DOHH2 (cell line): ENCODE measurements around the gene SNX19.

ENCODE experiments used
- H3F3A ChIP-seq: fragments of 200-600 bp; sonication (generic), shearing (Covaris generic); 2 replicates; pipeline ENCODE4 v1.6.0; 2016; ENCODE audit warnings: antibody characterized with exemption, mild to moderate bottlenecking; ENCODE audit not compliant: control insufficient read depth, insufficient read depth
- H3K27ac ChIP-seq: fragments of 200-600 bp; sonication (generic); 2 replicates; pipeline ENCODE4 v1.5.1; 2014; ENCODE audit warnings: low read depth, mild to moderate bottlenecking, low read length, moderate library complexity
- H3K27me3 ChIP-seq: fragments of 200-600 bp; sonication (generic); 2 replicates; pipeline ENCODE4 v1.6.1; 2014; ENCODE audit warnings: mild to moderate bottlenecking, low read length, mixed read lengths; ENCODE audit not compliant: control insufficient read depth
- H3K36me3 ChIP-seq: fragments of 200-600 bp; sonication (generic); 2 replicates; pipeline ENCODE4 v1.6.1; 2014; ENCODE audit warnings: mild to moderate bottlenecking, low read length, moderate library complexity, mixed read lengths; ENCODE audit not compliant: control insufficient read depth
- H3K4me1 ChIP-seq: fragments of 200-600 bp; sonication (generic); 2 replicates; pipeline ENCODE4 v1.6.1; 2014; ENCODE audit warnings: mild to moderate bottlenecking, low read length, mixed read lengths; ENCODE audit not compliant: control insufficient read depth
- H3K4me2 ChIP-seq: fragments of 200-600 bp; sonication (generic); 2 replicates; pipeline ENCODE4 v1.6.0; 2014; ENCODE audit warnings: mild to moderate bottlenecking, low read length, moderate library complexity
- H3K4me3 ChIP-seq: fragments of 200-600 bp; sonication (generic); 2 replicates; pipeline ENCODE4 v1.5.1; 2014; ENCODE audit warnings: mild to moderate bottlenecking, low read length, mixed read lengths
- H3K79me2 ChIP-seq: fragments of 200-600 bp; sonication (generic); 2 replicates; pipeline ENCODE4 v1.6.1; 2014; ENCODE audit warnings: mild to moderate bottlenecking, low read length, mixed read lengths; ENCODE audit not compliant: control insufficient read depth
- H3K9me2 ChIP-seq: fragments of 200-600 bp; sonication (generic); replicated peaks from 2 replicates; pipeline ENCODE4 v1.6.1; 2014; ENCODE audit warnings: mild to moderate bottlenecking, low read length, mixed read lengths; ENCODE audit not compliant: control insufficient read depth
- H3K9me3 ChIP-seq: fragments of 200-600 bp; sonication (generic); 2 replicates; pipeline ENCODE4 v1.6.1; 2014; ENCODE audit warnings: antibody characterized with exemption, low read length, mixed read lengths; ENCODE audit not compliant: control insufficient read depth, insufficient read depth
- H4K20me1 ChIP-seq: fragments of 200-600 bp; sonication (generic); 2 replicates; pipeline ENCODE4 v1.6.0; 2014; ENCODE audit warnings: low read depth, mild to moderate bottlenecking, antibody characterized with exemption, low read length, moderate library complexity; ENCODE audit not compliant: control insufficient read depth, insufficient read depth
- EZH2phosphoT487 ChIP-seq: fragments of 200-600 bp; sonication (generic); IDR thresholded peaks from 2 replicates; pipeline ENCODE4 v1.6.1; 2017; ENCODE audit warnings: borderline replicate concordance, mild to moderate bottlenecking, antibody characterized with exemption, low read length, moderate library complexity, mixed read lengths
- TF ChIP-seq, protein P1 (sequence below): fragments of 200-600 bp; sonication (generic); IDR thresholded peaks from one replicate; pipeline ENCODE4 v1.5.1; 2014; ENCODE audit warnings: antibody characterized with exemption, mild to moderate bottlenecking, low read depth, low read length; ENCODE audit not compliant: poor library complexity, severe bottlenecking

The SNX19 gene

DNA sequence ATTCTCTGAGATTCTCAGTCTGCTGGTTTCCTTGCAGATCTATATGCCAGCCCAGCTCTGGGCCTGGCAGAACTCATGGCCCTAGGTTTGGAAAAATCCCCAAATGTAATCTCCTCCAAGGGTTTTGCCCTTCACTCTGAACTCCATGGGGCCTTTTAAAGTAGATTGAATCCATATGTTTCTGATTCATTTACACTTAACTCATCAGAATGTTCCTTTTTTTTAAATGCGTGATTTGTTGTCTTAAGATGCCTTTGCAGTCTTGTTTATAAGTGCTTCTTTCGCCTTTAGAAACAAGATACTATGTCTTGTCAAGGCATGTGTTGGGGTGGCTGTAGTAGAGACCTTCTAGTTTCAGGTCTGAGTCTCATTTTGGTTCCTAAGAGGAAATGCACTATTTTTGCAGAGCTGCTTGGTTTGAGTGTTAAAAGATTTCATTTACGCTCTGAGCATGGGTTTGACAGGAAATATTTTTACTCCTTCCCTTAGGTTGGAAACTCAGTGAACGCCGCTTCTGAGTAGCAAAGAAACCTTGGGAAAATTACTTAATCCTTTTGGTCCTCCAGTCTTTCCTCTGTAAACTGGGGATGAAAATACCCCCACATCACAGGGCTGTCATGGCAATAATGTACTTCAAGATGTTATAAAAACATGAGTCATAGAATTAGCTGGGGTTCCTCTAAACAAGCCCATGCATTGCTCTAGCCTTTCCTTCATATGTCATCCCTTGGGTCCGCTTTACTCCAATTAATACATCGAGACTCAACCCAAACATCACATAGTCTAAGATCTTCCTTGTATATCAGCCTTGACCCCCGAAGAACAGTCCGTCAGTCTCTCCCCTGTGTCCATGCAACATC lies 83.5 kb downstream of the SNX19 start:
- Histone ChIP-seq H3K36me3 (no peaks in the 10 kb centered on the region), H3K27ac (no peak overlapping the region), H3K9me2 (no peaks in the 10 kb centered on the region), H3K4me1 (no peaks in the 10 kb centered on the region), H3K4me3 (no peak overlapping the region), H4K20me1 (no peaks in the 10 kb centered on the region), H3K27me3 (peaks cover 8% of the 10 kb centered on the region; the same call in 1 of the 2 replicates), H3K4me2 (no peak overlapping the region), H3F3A (no peaks in the 10 kb centered on the region), H3K9me3 (no peaks in the 10 kb centered on the region), H3K79me2 (no peaks in the 10 kb centered on the region)
- TF ChIP-seq, protein P1, sequence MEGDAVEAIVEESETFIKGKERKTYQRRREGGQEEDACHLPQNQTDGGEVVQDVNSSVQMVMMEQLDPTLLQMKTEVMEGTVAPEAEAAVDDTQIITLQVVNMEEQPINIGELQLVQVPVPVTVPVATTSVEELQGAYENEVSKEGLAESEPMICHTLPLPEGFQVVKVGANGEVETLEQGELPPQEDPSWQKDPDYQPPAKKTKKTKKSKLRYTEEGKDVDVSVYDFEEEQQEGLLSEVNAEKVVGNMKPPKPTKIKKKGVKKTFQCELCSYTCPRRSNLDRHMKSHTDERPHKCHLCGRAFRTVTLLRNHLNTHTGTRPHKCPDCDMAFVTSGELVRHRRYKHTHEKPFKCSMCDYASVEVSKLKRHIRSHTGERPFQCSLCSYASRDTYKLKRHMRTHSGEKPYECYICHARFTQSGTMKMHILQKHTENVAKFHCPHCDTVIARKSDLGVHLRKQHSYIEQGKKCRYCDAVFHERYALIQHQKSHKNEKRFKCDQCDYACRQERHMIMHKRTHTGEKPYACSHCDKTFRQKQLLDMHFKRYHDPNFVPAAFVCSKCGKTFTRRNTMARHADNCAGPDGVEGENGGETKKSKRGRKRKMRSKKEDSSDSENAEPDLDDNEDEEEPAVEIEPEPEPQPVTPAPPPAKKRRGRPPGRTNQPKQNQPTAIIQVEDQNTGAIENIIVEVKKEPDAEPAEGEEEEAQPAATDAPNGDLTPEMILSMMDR = no peak
- no peak for TF ChIP-seq EZH2phosphoT487

DNA sequence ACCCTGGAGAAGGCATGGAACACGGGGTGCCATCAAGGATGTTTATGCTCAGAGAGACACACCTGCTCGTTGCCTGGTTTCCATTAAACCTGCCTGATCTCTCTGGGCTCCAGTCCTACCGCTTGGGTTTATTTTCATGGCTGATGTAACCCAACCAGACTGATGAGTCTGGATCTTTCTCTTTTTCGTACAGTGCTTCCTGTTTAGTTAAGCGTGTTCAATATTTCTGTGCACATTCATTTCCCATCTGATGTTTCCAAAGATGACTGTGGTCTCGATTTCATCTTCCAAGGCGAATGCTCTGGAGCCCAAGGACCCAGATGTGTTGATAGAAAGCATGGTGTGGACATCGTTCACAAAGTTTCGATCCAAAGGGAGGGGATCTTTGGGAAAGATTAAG lies 84.3 kb downstream of the SNX19 start:
- Histone ChIP-seq H3K79me2 (no peaks in the 10 kb centered on the region), H3K36me3 (no peaks in the 10 kb centered on the region), H3K4me3 (no peak overlapping the region), H3K27me3 (peaks cover 8% of the 10 kb centered on the region; the same call in 1 of the 2 replicates), H3K27ac (no peak overlapping the region), H3K9me2 (no peaks in the 10 kb centered on the region), H4K20me1 (no peaks in the 10 kb centered on the region), H3K4me1 (no peaks in the 10 kb centered on the region), H3K4me2 (no peak overlapping the region), H3F3A (no peaks in the 10 kb centered on the region), H3K9me3 (no peaks in the 10 kb centered on the region)
- TF ChIP-seq, protein P1 = no peak
- no peak for TF ChIP-seq EZH2phosphoT487

- Histone ChIP-seq H3K4me2 (no peak overlapping the region), H3K4me3 (no peak overlapping the region), H3K27ac (no peak overlapping the region), H3K36me3 (no peaks in the 10 kb centered on the region), H3K79me2 (no peaks in the 10 kb centered on the region), H3F3A (no peaks in the 10 kb centered on the region), H4K20me1 (no peaks in the 10 kb centered on the region), H3K9me3 (no peaks in the 10 kb centered on the region), H3K27me3 (peaks cover 8% of the 10 kb centered on the region; the same call in 1 of the 2 replicates), H3K4me1 (no peaks in the 10 kb centered on the region), H3K9me2 (no peaks in the 10 kb centered on the region)
- TF ChIP-seq, protein P1 = no peak
- no peak for TF ChIP-seq EZH2phosphoT487
Observed at GRCh38 chr11:130831506-130831905, 84.8 kb downstream of the SNX19 start.
